CD14-positive monocyte (primary cell): ENCODE data around the gene TNNT2. TPM values are rescaled to one million over a fixed set of nuclear protein-coding genes. Genes with fewer than 3 reads are reported as not detected.

Source experiments
- DNase-seq, 3 donors: peaks; one replicate each; pipeline ENCODE4 v3.0.0-alpha.2; 2011 to 2022
- H2AFZ ChIP-seq: 2 replicates; pipeline ENCODE4 v1.6.0; 2012; ENCODE audit warnings: mild to moderate bottlenecking, low read depth, low read length, inconsistent platforms; ENCODE audit not compliant: insufficient read depth, poor library complexity, severe bottlenecking
- H3K27ac ChIP-seq, 2 donors: 1 replicate in 1 of 2; 2 replicates in 1 of 2; pipeline ENCODE4 v1.5.1; 2012 to 2013; ENCODE audit warnings: low read length in 2 of 2, control low read depth in 1 of 2, inconsistent platforms in 1 of 2, low read depth in 1 of 2, mild to moderate bottlenecking in 1 of 2
- H3K27me3 ChIP-seq, 2 donors: one replicate each; pipeline versions ENCODE4 v1.6.0 to v1.6.1; 2011 to 2013; ENCODE audit warnings: low read length in 2 of 2; ENCODE audit not compliant: control insufficient read depth in 2 of 2, insufficient read depth in 2 of 2
- H3K36me3 ChIP-seq, 2 donors: replicated peaks in 1 of 2; 1 replicate in 1 of 2; 2 replicates in 1 of 2; pipeline versions ENCODE4 v1.5.1 to v1.6.1; 2012 to 2013; ENCODE audit warnings: low read length in 2 of 2, control low read depth in 1 of 2, inconsistent platforms in 1 of 2, mild to moderate bottlenecking in 1 of 2; ENCODE audit not compliant: insufficient read depth in 2 of 2, control insufficient read depth in 1 of 2
- H3K4me1 ChIP-seq, 2 donors: 1 replicate in 1 of 2; 2 replicates in 1 of 2; pipeline versions ENCODE4 v1.5.1 to v1.6.1; 2012 to 2013; ENCODE audit warnings: low read length in 2 of 2, control low read depth in 1 of 2, inconsistent platforms in 1 of 2, mild to moderate bottlenecking in 1 of 2, moderate library complexity in 1 of 2; ENCODE audit not compliant: insufficient read depth in 2 of 2, control insufficient read depth in 1 of 2
- H3K4me2 ChIP-seq: replicated peaks from 2 replicates; pipeline ENCODE3; 2012; ENCODE audit warnings: low read length, moderate library complexity, mild to moderate bottlenecking; ENCODE audit not compliant: poor library complexity, severe bottlenecking; ENCODE audit errors: extremely low read depth
- H3K4me3 ChIP-seq, 3 experiments: fragments of 200-600 bp in 1 of 3; sonication (generic) in 1 of 3; replicated peaks in 1 of 3; 1 replicate in 2 of 3; 2 replicates in 1 of 3; pipeline ENCODE4 v1.5.1; 2011 to 2013; ENCODE audit warnings: low read length in 3 of 3, mild to moderate bottlenecking in 3 of 3, control low read depth in 2 of 3, low read depth in 2 of 3, inconsistent platforms in 1 of 3, moderate library complexity in 1 of 3
- H3K79me2 ChIP-seq: 2 replicates; pipeline ENCODE4 v1.6.0; 2012; ENCODE audit warnings: mild to moderate bottlenecking, control low read depth, inconsistent platforms, low read length, moderate library complexity; ENCODE audit not compliant: insufficient read depth
- H3K9ac ChIP-seq: 2 replicates; pipeline ENCODE4 v1.6.0; 2017; ENCODE audit warnings: low read length, mild to moderate bottlenecking; ENCODE audit not compliant: insufficient read depth, poor library complexity, severe bottlenecking
- H3K9me3 ChIP-seq, 2 donors: replicated peaks in 1 of 2; 1 replicate in 1 of 2; 2 replicates in 1 of 2; pipeline versions ENCODE4 v1.5.1 to v1.6.1; 2012 to 2013; ENCODE audit warnings: low read length in 2 of 2, control low read depth in 1 of 2; ENCODE audit not compliant: control insufficient read depth in 1 of 2, insufficient read depth in 1 of 2
- H4K20me1 ChIP-seq: 2 replicates; pipeline ENCODE4 v1.6.0; 2012; ENCODE audit warnings: mild to moderate bottlenecking, low read length, control low read depth, moderate library complexity; ENCODE audit not compliant: insufficient read depth
- H3K27ac Mint-ChIP-seq, 7 donors: one replicate each; pipeline ENCODE4 v1.8.0; 2020; ENCODE audit warnings: mild to moderate bottlenecking in 7 of 7, mixed read lengths in 7 of 7, moderate library complexity in 6 of 7, inconsistent platforms in 2 of 7
- H3K27me3 Mint-ChIP-seq, 3 donors: one replicate each; pipeline ENCODE4 v1.8.0; 2021 to 2022; ENCODE audit warnings: low read depth in 3 of 3, mild to moderate bottlenecking in 3 of 3, mixed read lengths in 3 of 3, moderate library complexity in 3 of 3, inconsistent platforms in 1 of 3
- H3K36me3 Mint-ChIP-seq, 2 donors: one replicate each; pipeline ENCODE4 v1.8.0; 2020; ENCODE audit warnings: mixed read lengths in 2 of 2, inconsistent platforms in 1 of 2, mild to moderate bottlenecking in 1 of 2
- H3K4me1 Mint-ChIP-seq: one replicate; pipeline ENCODE4 v1.8.0; 2020; ENCODE audit warnings: mild to moderate bottlenecking, mixed read lengths
- H3K4me3 Mint-ChIP-seq, 2 donors: one replicate each; pipeline ENCODE4 v1.8.0; 2020; ENCODE audit warnings: mild to moderate bottlenecking in 2 of 2, mixed read lengths in 2 of 2, moderate library complexity in 1 of 2
- H3K9me3 Mint-ChIP-seq, 7 donors: one replicate each; pipeline ENCODE4 v1.8.0; 2020 to 2022; ENCODE audit warnings: mixed read lengths in 7 of 7, mild to moderate bottlenecking in 6 of 7, moderate library complexity in 6 of 7, inconsistent platforms in 2 of 7
- CTCF ChIP-seq: fragments of 200-600 bp; IDR thresholded peaks from one replicate; pipeline ENCODE4 v1.8.0; 2022; ENCODE audit warnings: antibody characterized with exemption, mild to moderate bottlenecking
- WGBS: methylation state at CpG from one replicate; pipeline ENCODE4 v1.1.5; 2013; ENCODE audit warnings: missing lambda C conversion rate; ENCODE audit not compliant: insufficient coverage; 5-methylcytosine and 5-hydroxymethylcytosine counted together
- intact Hi-C, 2 donors: fragments of 100-400 bp; cut with micrococcal nuclease; formaldehyde crosslinking; loops; one replicate each; pipeline versions ENCODE4 v1.15.0 to v1.15.1; 2023
- polyA plus RNA-seq, 3 donors: library from polyadenylated mRNA; depleted of rRNA in 1 of 3; unstranded in 2 of 3; stranded (reverse) in 1 of 3; fragments of 300-500 nt in 2 of 3; fragments of >200 nt in 1 of 3; fragmentation: Illumina TruSeq in 2 of 3; gene quantifications; 1 replicate in 2 of 3; 2 replicates in 1 of 3; pipeline ENCODE4 v1.2.3, GENCODE V29; 2012 to 2021

Gene TNNT2
- polyA plus RNA-seq, 3 donors = not detected

GRCh38 chr1:201327687-201328240, 49.7 kb downstream of the TNNT2 start:
- intact Hi-C loops = no loop called here

GRCh38 chr1:201326710-201327109, 50.8 kb downstream of the TNNT2 start:
- WGBS = 89% methylated on average over 4 of the region's 4 CpGs
- Histone ChIP-seq H3K36me3 (no peaks in the 10 kb centered on the region), H2AFZ (no peak overlapping the region), H3K4me3 (no peak overlapping the region), H3K9me3 (no peaks in the 10 kb centered on the region), H3K4me1 (no peaks in the 10 kb centered on the region), H4K20me1 (no peaks in the 10 kb centered on the region), H3K79me2 (no peaks in the 10 kb centered on the region), H3K27ac (no peak overlapping the region), H3K9ac (no peak overlapping the region), H3K27me3 (no peaks in the 10 kb centered on the region), H3K4me2 (no peak overlapping the region)
- Mint-ChIP-seq H3K4me3 (no peak overlapping the region), H3K36me3 (no peaks in the 10 kb centered on the region), H3K27ac (peak overlapping the region in 2 of 7 donors; percentile 4 to 55), H3K4me1 (no peaks in the 10 kb centered on the region), H3K9me3 (no peaks in the 10 kb centered on the region), H3K27me3 (peaks cover 6 to 10% (median 10%) of the 10 kb centered on the region in 3 donors)
- intact Hi-C loops = no loop called here
- no peak for TF ChIP-seq CTCF
- DNase-seq = no peak

More at GRCh38 chr1:201327687-201328240, 49.7 kb downstream of the TNNT2 start:
- Histone ChIP-seq H3K4me3 (no peak overlapping the region), H3K27me3 (no peaks in the 10 kb centered on the region), H3K4me2 (no peak overlapping the region), H4K20me1 (no peaks in the 10 kb centered on the region), H3K36me3 (no peaks in the 10 kb centered on the region), H3K4me1 (no peaks in the 10 kb centered on the region), H3K9ac (no peak overlapping the region), H2AFZ (no peak overlapping the region), H3K79me2 (no peaks in the 10 kb centered on the region), H3K27ac (no peak overlapping the region), H3K9me3 (no peaks in the 10 kb centered on the region)
- WGBS = 93% methylated on average over 7 of the region's 7 CpGs
- H3K4me1 Mint-ChIP-seq = no peaks in the 10 kb centered on the region
- DNase-seq = no peak
- H3K9me3 Mint-ChIP-seq = no peaks in the 10 kb centered on the region
- H3K4me3 Mint-ChIP-seq = no peak overlapping the region
- no peak for TF ChIP-seq CTCF
- H3K27ac Mint-ChIP-seq = no peak overlapping the region
- H3K36me3 Mint-ChIP-seq = no peaks in the 10 kb centered on the region
- peaks cover 5 to 10% (median 9%) of the 10 kb centered on the region in 3 donors for H3K27me3 Mint-ChIP-seq
